Right lobe of liver (tissue), 6 donors: ENCODE data around the gene USP6NL. TPM values are rescaled to one million over a fixed set of nuclear protein-coding genes. Genes with fewer than 3 reads are reported as not detected.
A peak's percentile ranks its signal among the peaks of the same experiment; 100 is the strongest.

Experiments used
- ATAC-seq, 4 donors: fragments of 200-7000 bp; cut with Tn5 transposase; one replicate each; pipeline ENCODE4 v1.9.1; 2020; ENCODE audit warnings: mild to moderate bottlenecking in 4 of 4, moderate library complexity in 4 of 4
- DNase-seq, 3 donors: peaks; one replicate each; pipeline ENCODE4 v3.0.0-alpha.2; 2020
- H3K27ac ChIP-seq, 3 donors: fragments of 200-600 bp; one replicate each; pipeline ENCODE4 v1.8.0; 2022
- H3K27me3 ChIP-seq, 2 donors: fragments of 200-600 bp; one replicate each; pipeline ENCODE4 v1.8.0; 2022
- H3K36me3 ChIP-seq, 4 donors: fragments of 200-600 bp; sonication (generic) in 1 of 4; one replicate each; pipeline versions ENCODE4 v1.5.1 to v1.8.0; 2017 to 2022; ENCODE audit warnings: control low read depth in 1 of 4
- H3K4me1 ChIP-seq, 4 donors: fragments of 200-600 bp; sonication (generic) in 1 of 4; one replicate each; pipeline versions ENCODE4 v1.5.1 to v1.8.0; 2017 to 2022; ENCODE audit warnings: control low read depth in 1 of 4
- H3K4me3 ChIP-seq, 3 donors: fragments of 200-600 bp; one replicate each; pipeline ENCODE4 v1.8.0; 2022
- H3K9me3 ChIP-seq, 4 donors: fragments of 200-600 bp; sonication (generic) in 1 of 4; one replicate each; pipeline versions ENCODE4 v1.5.1 to v1.8.0; 2017 to 2022; ENCODE audit warnings: control low read depth in 1 of 4
- CTCF ChIP-seq, 4 donors: fragments of 200-600 bp in 3 of 4; fragments of 450-650 bp in 1 of 4; IDR thresholded peaks; one replicate each; pipeline versions ENCODE4 v1.5.1 to v1.8.0; 2016 to 2022; ENCODE audit warnings: antibody characterized with exemption in 4 of 4, mild to moderate bottlenecking in 2 of 4
- POLR2A ChIP-seq: fragments of 450-650 bp; IDR thresholded peaks from one replicate; pipeline ENCODE4 v1.6.1; 2017; ENCODE audit warnings: antibody characterized with exemption, mild to moderate bottlenecking
- WGBS: methylation state at CpG from one replicate; pipeline ENCODE4 v1.1.6; 2018; ENCODE audit warnings: low coverage, low lambda C conversion rate; ENCODE audit not compliant: insufficient coverage; ENCODE audit errors: missing lambda C conversion rate; 5-methylcytosine and 5-hydroxymethylcytosine counted together
- intact Hi-C, 2 donors: fragments of 100-400 bp; cut with DNase I; formaldehyde crosslinking; loops; one replicate each; pipeline versions ENCODE4 v1.11.2 to v1.14.1; 2022
- total RNA-seq, 6 experiments: library from RNA; depleted of rRNA in 2 of 6; stranded (reverse); fragments of >200 nt in 2 of 6; fragmentation: NEBNext Ultra II Directional in 3 of 6; extraction: Animal tissue kit (Norgen Biotek cat#: 25700) in 3 of 6; gene quantifications; one replicate each; pipeline versions ENCODE4 v1.1.0 to v1.2.4, GENCODE V29; 2016 to 2023
- donor health status: DM: no; HTN: yes; CAD: no.
- donor health status: DM: no; HTN: no; CAD: no.
- donor health status: DM: no; HTN: no; CAD: no.
- donor health status: DM: no; HTN: yes; CAD: no.
- donor health status: DM: no; HTN: yes; CAD: no.

Gene USP6NL
- total RNA-seq, 6 experiments from 2014 or later = 8.4 to 15.3 (median 11.5) TPM

GRCh38 chr10:11587722-11588259, 23.7 kb downstream of the USP6NL start:
- intact Hi-C loops = no loop called here
- no peak for TF ChIP-seq CTCF (IDR thresholded peaks at IDR 0.05)
- no peak for TF ChIP-seq POLR2A
- no peaks in the 10 kb centered on the region for H3K4me1 ChIP-seq
- 80% methylated on average over 4 of the region's 4 CpGs for WGBS
- H3K9me3 ChIP-seq = no peaks in the 10 kb centered on the region
- no peaks in the 10 kb centered on the region for H3K27me3 ChIP-seq
- DNase-seq (no peak), ATAC-seq (no peak)
- no peaks in the 10 kb centered on the region for H3K36me3 ChIP-seq
- no peak overlapping the region for H3K4me3 ChIP-seq
- H3K27ac ChIP-seq = no peak overlapping the region

GRCh38 chr10:11586170-11586569, 25.3 kb downstream of the USP6NL start:
- ATAC-seq = no peak
- Histone ChIP-seq H3K36me3 (no peaks in the 10 kb centered on the region), H3K27me3 (no peaks in the 10 kb centered on the region), H3K9me3 (no peaks in the 10 kb centered on the region), H3K27ac (no peak overlapping the region), H3K4me3 (no peak overlapping the region), H3K4me1 (no peaks in the 10 kb centered on the region)
- DNase-seq = no peak
- intact Hi-C loops = no loop called here
- no peak for TF ChIP-seq CTCF (IDR thresholded peaks at IDR 0.05)
- no peak for TF ChIP-seq POLR2A

- DNase-seq (no peak), ATAC-seq (no peak)
- H3K4me1 ChIP-seq = no peaks in the 10 kb centered on the region
- no peaks in the 10 kb centered on the region for H3K36me3 ChIP-seq
- H3K27me3 ChIP-seq = no peaks in the 10 kb centered on the region
- TF ChIP-seq POLR2A = no peak
- TF ChIP-seq CTCF (IDR thresholded peaks at IDR 0.05) = no peak
- H3K9me3 ChIP-seq = no peaks in the 10 kb centered on the region
- intact Hi-C loops = no loop called here
- 41% methylated on average over 2 of the region's 2 CpGs for WGBS
- H3K27ac ChIP-seq = no peak overlapping the region
- H3K4me3 ChIP-seq = no peak overlapping the region
Observed at GRCh38 chr10:11581213-11581612, 30.2 kb downstream of the USP6NL start.

- ATAC-seq = peak in 1 of 4 donors; percentile 28
- WGBS = 56% methylated on average over 5 of the region's 6 CpGs
Observed at GRCh38 chr10:11579885-11580284, 31.6 kb downstream of the USP6NL start.

More at GRCh38 chr10:11579885-11580284, 31.6 kb downstream of the USP6NL start:
- H3K27ac ChIP-seq = no peak overlapping the region
- no peaks in the 10 kb centered on the region for H3K4me1 ChIP-seq
- H3K27me3 ChIP-seq = no peaks in the 10 kb centered on the region
- H3K9me3 ChIP-seq = no peaks in the 10 kb centered on the region
- intact Hi-C loops = no loop called here
- H3K4me3 ChIP-seq = no peak overlapping the region
- TF ChIP-seq CTCF (IDR thresholded peaks at IDR 0.05) (no peak), POLR2A (no peak)
- no peaks in the 10 kb centered on the region for H3K36me3 ChIP-seq
- DNase-seq = no peak
